Measurements from ENCODE around the gene NPAS2.

Gene NPAS2

GRCh38 chr2:100824842-100825241, 4.9 kb downstream of the NPAS2 start:
- H3K27me3 ChIP-seq (ENCODE audit: insufficient read depth, low read length, poor library complexity, severe bottlenecking) = no peaks in the 10 kb centered on the region
- H3K4me2 ChIP-seq (ENCODE audit: low read depth, low read length, poor library complexity, severe bottlenecking) = no peak overlapping the region
- no peak overlapping the region for H3K9ac ChIP-seq (ENCODE audit: low read depth, low read length, poor library complexity, severe bottlenecking)
- H3K36me3 ChIP-seq (ENCODE audit: insufficient read depth, low read length) = no peaks in the 10 kb centered on the region
- H3K9me3 ChIP-seq (ENCODE audit: insufficient read depth, low read depth, low read length) = no peaks in the 10 kb centered on the region
- H3K4me1 ChIP-seq (ENCODE audit: insufficient read depth, low read length, poor library complexity, severe bottlenecking) = no peaks in the 10 kb centered on the region
- H3K79me2 ChIP-seq (ENCODE audit: insufficient read depth, low read length) = no peaks in the 10 kb centered on the region
- H3K4me3 ChIP-seq (ENCODE audit: low read length, poor library complexity, severe bottlenecking) = no peak overlapping the region
- TF ChIP-seq CTCF (conservative IDR thresholded peaks at IDR 0.05; ENCODE audit: low read length) (no peak), EZH2phosphoT487 (IDR thresholded peaks at IDR 0.05; ENCODE audit: borderline replicate concordance) (no peak)
- H4K20me1 ChIP-seq (ENCODE audit: insufficient read depth, low read length, poor library complexity, severe bottlenecking) = no peaks in the 10 kb centered on the region
- no peaks in the 10 kb centered on the region for H3K9me2 ChIP-seq (replicated peaks; ENCODE audit: low read depth, low read length)
- no peak overlapping the region for H2AFZ ChIP-seq (ENCODE audit: low read length)
- H3F3A ChIP-seq (ENCODE audit: low read depth) = no peaks in the 10 kb centered on the region

- Histone ChIP-seq H2AFZ (ENCODE audit: low read length) (no peak overlapping the region), H3K4me1 (ENCODE audit: insufficient read depth, low read length, poor library complexity, severe bottlenecking) (no peaks in the 10 kb centered on the region), H3K36me3 (ENCODE audit: insufficient read depth, low read length) (no peaks in the 10 kb centered on the region), H3K9me3 (ENCODE audit: insufficient read depth, low read depth, low read length) (no peaks in the 10 kb centered on the region), H3K9me2 (replicated peaks; ENCODE audit: low read depth, low read length) (no peaks in the 10 kb centered on the region), H3K4me2 (ENCODE audit: low read depth, low read length, poor library complexity, severe bottlenecking) (no peak overlapping the region), H3K4me3 (ENCODE audit: low read length, poor library complexity, severe bottlenecking) (no peak overlapping the region), H3K9ac (ENCODE audit: low read depth, low read length, poor library complexity, severe bottlenecking) (no peak overlapping the region), H4K20me1 (ENCODE audit: insufficient read depth, low read length, poor library complexity, severe bottlenecking) (no peaks in the 10 kb centered on the region), H3F3A (ENCODE audit: low read depth) (no peaks in the 10 kb centered on the region), H3K79me2 (ENCODE audit: insufficient read depth, low read length) (no peaks in the 10 kb centered on the region), H3K27me3 (ENCODE audit: insufficient read depth, low read length, poor library complexity, severe bottlenecking) (no peaks in the 10 kb centered on the region)
- TF ChIP-seq EZH2phosphoT487 (IDR thresholded peaks at IDR 0.05; ENCODE audit: borderline replicate concordance) (no peak), CTCF (conservative IDR thresholded peaks at IDR 0.05; ENCODE audit: low read length) (no peak)
Observed at GRCh38 chr2:100826494-100826893, 6.6 kb downstream of the NPAS2 start.

GRCh38 chr2:100831158-100831750, 11.3 kb downstream of the NPAS2 start:
- H3K79me2 ChIP-seq (ENCODE audit: insufficient read depth, low read length) = no peaks in the 10 kb centered on the region
- H3K9me2 ChIP-seq (replicated peaks; ENCODE audit: low read depth, low read length) = no peaks in the 10 kb centered on the region
- H3K27me3 ChIP-seq (ENCODE audit: insufficient read depth, low read length, poor library complexity, severe bottlenecking) = no peaks in the 10 kb centered on the region
- H4K20me1 ChIP-seq (ENCODE audit: insufficient read depth, low read length, poor library complexity, severe bottlenecking) = no peaks in the 10 kb centered on the region
- no peak overlapping the region for H3K4me2 ChIP-seq (ENCODE audit: low read depth, low read length, poor library complexity, severe bottlenecking)
- H3K4me1 ChIP-seq (ENCODE audit: insufficient read depth, low read length, poor library complexity, severe bottlenecking) = no peaks in the 10 kb centered on the region
- no peaks in the 10 kb centered on the region for H3F3A ChIP-seq (ENCODE audit: low read depth)
- no peak overlapping the region for H2AFZ ChIP-seq (ENCODE audit: low read length)
- H3K9ac ChIP-seq (ENCODE audit: low read depth, low read length, poor library complexity, severe bottlenecking) = no peak overlapping the region
- no peaks in the 10 kb centered on the region for H3K9me3 ChIP-seq (ENCODE audit: insufficient read depth, low read depth, low read length)
- no peak overlapping the region for H3K4me3 ChIP-seq (ENCODE audit: low read length, poor library complexity, severe bottlenecking)
- no peaks in the 10 kb centered on the region for H3K36me3 ChIP-seq (ENCODE audit: insufficient read depth, low read length)
- TF ChIP-seq EZH2phosphoT487 (IDR thresholded peaks at IDR 0.05; ENCODE audit: borderline replicate concordance) = no peak
- TF ChIP-seq CTCF (conservative IDR thresholded peaks at IDR 0.05; ENCODE audit: low read length) = no peak

All from Loucy (cell line).